ENCODE results near the gene CSN3. TPM values are rescaled to one million over a fixed set of nuclear protein-coding genes. Genes with fewer than 3 reads are reported as not detected.
"Not testable (repeated sequence)": the region's sequence is repeated elsewhere in the genome, so short reads cannot be mapped to it uniquely, and the experiment has no call there.

The CSN3 gene
- total RNA-seq, 1 experiment from 2014 or later = not detected

GRCh38 chr4:70196857-70197256, 45.5 kb upstream of the CSN3 start:
- Histone ChIP-seq H3K9me3 (no peaks in the 10 kb centered on the region), H3K36me3 (ENCODE audit: control insufficient read depth, insufficient read depth, low read length) (no peaks in the 10 kb centered on the region), H3K4me1 (peaks cover 24% of the 10 kb centered on the region), H3K4me3 (ENCODE audit: low read depth, low read length) (no peak overlapping the region), H3K27me3 (replicated peaks; ENCODE audit: control insufficient read depth, insufficient read depth, low read length) (no peaks in the 10 kb centered on the region)
- Mint-ChIP-seq H3K27ac (ENCODE audit: unreplicated experiment) (no peak overlapping the region), H3K4me1 (ENCODE audit: low read depth, unreplicated experiment) (peaks cover 12% of the 10 kb centered on the region), H3K9me3 (ENCODE audit: unreplicated experiment) (no peaks in the 10 kb centered on the region), H3K36me3 (ENCODE audit: insufficient read depth, unreplicated experiment) (no peaks in the 10 kb centered on the region), H3K4me3 (ENCODE audit: unreplicated experiment) (no peak overlapping the region), H3K27me3 (ENCODE audit: insufficient read depth, unreplicated experiment) (no peaks in the 10 kb centered on the region)
- ChIA-PET POLR2A (no interaction called here), CTCF (no interaction called here)
- no TSS peak for BruUV-seq (replicated peaks)
- intact Hi-C loops (cut with micrococcal nuclease; ENCODE audit: unreplicated experiment) = no loop called here
- no peak for TF ChIP-seq CTCF (IDR thresholded peaks at IDR 0.05; ENCODE audit: insufficient read depth in 1 of 2, low read depth in 1 of 2, low read length in 1 of 2, severe bottlenecking in 1 of 2, unreplicated experiment in 1 of 2)
- DNase-seq = no peak

- H3K4me3 Mint-ChIP-seq (ENCODE audit: unreplicated experiment) = no peak overlapping the region
- H3K4me1 ChIP-seq = peaks cover 24% of the 10 kb centered on the region
- BruUV-seq (replicated peaks) = no TSS peak
Observed at GRCh38 chr4:70197842-70198241, 44.6 kb upstream of the CSN3 start.

GRCh38 chr4:70203601-70204000, 38.8 kb upstream of the CSN3 start:
- Mint-ChIP-seq H3K36me3 (ENCODE audit: insufficient read depth, unreplicated experiment) (no peaks in the 10 kb centered on the region), H3K4me3 (ENCODE audit: unreplicated experiment) (no peak overlapping the region), H3K27ac (ENCODE audit: unreplicated experiment) (no peak overlapping the region), H3K4me1 (ENCODE audit: low read depth, unreplicated experiment) (peaks cover 12% of the 10 kb centered on the region), H3K9me3 (ENCODE audit: unreplicated experiment) (no peaks in the 10 kb centered on the region), H3K27me3 (ENCODE audit: insufficient read depth, unreplicated experiment) (no peaks in the 10 kb centered on the region)
- no TSS peak for BruUV-seq (replicated peaks)
- Histone ChIP-seq H3K4me1 (peaks cover under 1% of the 10 kb centered on the region; the same call in 1 of the 2 replicates), H3K9me3 (no peaks in the 10 kb centered on the region), H3K36me3 (ENCODE audit: control insufficient read depth, insufficient read depth, low read length) (no peaks in the 10 kb centered on the region), H3K27me3 (replicated peaks; ENCODE audit: control insufficient read depth, insufficient read depth, low read length) (no peaks in the 10 kb centered on the region), H3K4me3 (ENCODE audit: low read depth, low read length) (no peak overlapping the region)
- ChIA-PET POLR2A (no interaction called here), CTCF (no interaction called here)
- intact Hi-C loops (cut with micrococcal nuclease; ENCODE audit: unreplicated experiment) = no loop called here
- no peak for DNase-seq
- TF ChIP-seq CTCF (IDR thresholded peaks at IDR 0.05; ENCODE audit: insufficient read depth in 1 of 2, low read depth in 1 of 2, low read length in 1 of 2, severe bottlenecking in 1 of 2, unreplicated experiment in 1 of 2) = no peak

More at GRCh38 chr4:70197842-70198241, 44.6 kb upstream of the CSN3 start:
- Mint-ChIP-seq H3K27me3 (ENCODE audit: insufficient read depth, unreplicated experiment) (no peaks in the 10 kb centered on the region), H3K9me3 (ENCODE audit: unreplicated experiment) (no peaks in the 10 kb centered on the region), H3K36me3 (ENCODE audit: insufficient read depth, unreplicated experiment) (no peaks in the 10 kb centered on the region), H3K27ac (ENCODE audit: unreplicated experiment) (peak overlapping the region; percentile 43), H3K4me1 (ENCODE audit: low read depth, unreplicated experiment) (peaks cover 12% of the 10 kb centered on the region)
- peak; percentile 29 to 43 for DNase-seq
- TF ChIP-seq CTCF (IDR thresholded peaks at IDR 0.05; ENCODE audit: insufficient read depth in 1 of 2, low read depth in 1 of 2, low read length in 1 of 2, severe bottlenecking in 1 of 2, unreplicated experiment in 1 of 2) = no peak
- POLR2A ChIA-PET = no interaction called here
- intact Hi-C loops (cut with micrococcal nuclease; ENCODE audit: unreplicated experiment) = no loop called here
- no peaks in the 10 kb centered on the region for H3K36me3 ChIP-seq (ENCODE audit: control insufficient read depth, insufficient read depth, low read length)
- H3K27me3 ChIP-seq (replicated peaks; ENCODE audit: control insufficient read depth, insufficient read depth, low read length) = no peaks in the 10 kb centered on the region
- no peaks in the 10 kb centered on the region for H3K9me3 ChIP-seq
- no peak overlapping the region for H3K4me3 ChIP-seq (ENCODE audit: low read depth, low read length)
- CTCF ChIA-PET = interaction anchor here (1.2 kb wide), 1 partner anchor 14 kb away, joined by 3 read pairs; no protein-coding TSS in a partner anchor

- H3K27me3 ChIP-seq (replicated peaks; ENCODE audit: control insufficient read depth, insufficient read depth, low read length); POLR2A ChIA-PET; H3K4me1 Mint-ChIP-seq (ENCODE audit: low read depth, unreplicated experiment); H3K27me3 Mint-ChIP-seq (ENCODE audit: insufficient read depth, unreplicated experiment); H3K4me3 Mint-ChIP-seq (ENCODE audit: unreplicated experiment); H3K4me3 ChIP-seq (ENCODE audit: low read depth, low read length); intact Hi-C loops (cut with micrococcal nuclease; ENCODE audit: unreplicated experiment); BruUV-seq (replicated peaks); H3K36me3 ChIP-seq (ENCODE audit: control insufficient read depth, insufficient read depth, low read length); DNase-seq; H3K27ac Mint-ChIP-seq (ENCODE audit: unreplicated experiment); H3K4me1 ChIP-seq; H3K9me3 ChIP-seq; H3K36me3 Mint-ChIP-seq (ENCODE audit: insufficient read depth, unreplicated experiment); CTCF ChIA-PET: not testable (repeated sequence)
- peaks cover 23% of the 10 kb centered on the region for H3K9me3 Mint-ChIP-seq (ENCODE audit: unreplicated experiment)
Observed at GRCh38 chr4:70212752-70213151, 29.6 kb upstream of the CSN3 start.

GRCh38 chr4:70216109-70216508, 26.3 kb upstream of the CSN3 start:
- H3K9me3 Mint-ChIP-seq (ENCODE audit: unreplicated experiment) = peaks cover 12% of the 10 kb centered on the region
- H3K4me1 Mint-ChIP-seq (ENCODE audit: low read depth, unreplicated experiment); H3K4me1 ChIP-seq; H3K27ac Mint-ChIP-seq (ENCODE audit: unreplicated experiment); H3K36me3 ChIP-seq (ENCODE audit: control insufficient read depth, insufficient read depth, low read length); intact Hi-C loops (cut with micrococcal nuclease; ENCODE audit: unreplicated experiment); DNase-seq; H3K36me3 Mint-ChIP-seq (ENCODE audit: insufficient read depth, unreplicated experiment); H3K9me3 ChIP-seq; CTCF ChIA-PET; H3K4me3 Mint-ChIP-seq (ENCODE audit: unreplicated experiment); BruUV-seq (replicated peaks); POLR2A ChIA-PET; H3K27me3 ChIP-seq (replicated peaks; ENCODE audit: control insufficient read depth, insufficient read depth, low read length); H3K4me3 ChIP-seq (ENCODE audit: low read depth, low read length); H3K27me3 Mint-ChIP-seq (ENCODE audit: insufficient read depth, unreplicated experiment): not testable (repeated sequence)
